ENCODE results near the gene BNIPL. TPM values are rescaled to one million over a fixed set of nuclear protein-coding genes. Genes with fewer than 3 reads are reported as not detected.

Gene BNIPL
- total and polyA plus RNA-seq, 2 of the 13 experiments (the other 11 are each of a cell fraction or from before 2014, with no cell fraction given): 0.40 to 1.1 TPM

DNA sequence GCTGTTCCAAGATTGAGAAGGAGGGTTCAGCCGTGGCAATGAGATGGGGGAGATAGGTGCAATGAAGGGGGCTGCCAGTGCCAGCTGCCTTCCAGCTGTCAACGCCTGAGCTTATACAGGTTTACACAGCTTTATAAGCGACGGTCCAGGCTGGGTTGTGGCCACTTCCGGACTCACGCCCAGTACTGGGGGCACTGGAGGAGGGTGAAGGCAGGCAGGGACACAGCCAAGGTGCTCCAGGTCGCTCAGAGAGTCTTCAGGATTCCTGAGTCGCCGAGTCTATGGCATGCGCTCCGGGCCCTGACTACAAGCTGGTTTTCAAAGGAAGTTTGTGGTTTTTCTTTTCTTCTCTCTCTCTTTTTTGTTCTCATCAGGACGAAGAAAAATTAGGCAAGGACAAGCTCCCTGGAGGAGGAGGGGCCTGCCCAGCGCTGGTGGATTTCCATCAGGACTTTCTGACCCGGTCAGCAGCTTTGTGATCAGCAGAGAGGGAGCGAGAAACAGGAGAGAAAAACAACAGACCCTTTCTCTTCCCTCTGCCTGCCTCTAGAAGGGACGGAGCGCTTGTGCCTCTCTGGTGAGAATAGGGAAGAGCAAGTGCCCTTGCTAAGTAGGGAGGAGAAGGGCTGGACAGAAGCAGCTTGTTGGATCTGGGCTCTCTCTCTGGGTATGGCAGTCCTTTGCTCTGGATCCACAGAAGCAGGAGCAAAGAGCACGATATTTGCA lies 29.9 kb upstream of the BNIPL start, which contains the start of gene MINDY1 (continued):
- TF ChIP-seq, protein P1, sequence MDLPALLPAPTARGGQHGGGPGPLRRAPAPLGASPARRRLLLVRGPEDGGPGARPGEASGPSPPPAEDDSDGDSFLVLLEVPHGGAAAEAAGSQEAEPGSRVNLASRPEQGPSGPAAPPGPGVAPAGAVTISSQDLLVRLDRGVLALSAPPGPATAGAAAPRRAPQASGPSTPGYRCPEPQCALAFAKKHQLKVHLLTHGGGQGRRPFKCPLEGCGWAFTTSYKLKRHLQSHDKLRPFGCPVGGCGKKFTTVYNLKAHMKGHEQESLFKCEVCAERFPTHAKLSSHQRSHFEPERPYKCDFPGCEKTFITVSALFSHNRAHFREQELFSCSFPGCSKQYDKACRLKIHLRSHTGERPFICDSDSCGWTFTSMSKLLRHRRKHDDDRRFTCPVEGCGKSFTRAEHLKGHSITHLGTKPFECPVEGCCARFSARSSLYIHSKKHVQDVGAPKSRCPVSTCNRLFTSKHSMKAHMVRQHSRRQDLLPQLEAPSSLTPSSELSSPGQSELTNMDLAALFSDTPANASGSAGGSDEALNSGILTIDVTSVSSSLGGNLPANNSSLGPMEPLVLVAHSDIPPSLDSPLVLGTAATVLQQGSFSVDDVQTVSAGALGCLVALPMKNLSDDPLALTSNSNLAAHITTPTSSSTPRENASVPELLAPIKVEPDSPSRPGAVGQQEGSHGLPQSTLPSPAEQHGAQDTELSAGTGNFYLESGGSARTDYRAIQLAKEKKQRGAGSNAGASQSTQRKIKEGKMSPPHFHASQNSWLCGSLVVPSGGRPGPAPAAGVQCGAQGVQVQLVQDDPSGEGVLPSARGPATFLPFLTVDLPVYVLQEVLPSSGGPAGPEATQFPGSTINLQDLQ (CRISPR knock-in tag; IDR thresholded peaks at IDR 0.05): no peak
- no peak for TF ChIP-seq RARG (CRISPR knock-in tag; IDR thresholded peaks at IDR 0.05; ENCODE audit: low read depth)
- TF ChIP-seq EZH2 (conservative IDR thresholded peaks at IDR 0.05; ENCODE audit: low read depth, low read length): no peak
- TF ChIP-seq, protein P2, sequence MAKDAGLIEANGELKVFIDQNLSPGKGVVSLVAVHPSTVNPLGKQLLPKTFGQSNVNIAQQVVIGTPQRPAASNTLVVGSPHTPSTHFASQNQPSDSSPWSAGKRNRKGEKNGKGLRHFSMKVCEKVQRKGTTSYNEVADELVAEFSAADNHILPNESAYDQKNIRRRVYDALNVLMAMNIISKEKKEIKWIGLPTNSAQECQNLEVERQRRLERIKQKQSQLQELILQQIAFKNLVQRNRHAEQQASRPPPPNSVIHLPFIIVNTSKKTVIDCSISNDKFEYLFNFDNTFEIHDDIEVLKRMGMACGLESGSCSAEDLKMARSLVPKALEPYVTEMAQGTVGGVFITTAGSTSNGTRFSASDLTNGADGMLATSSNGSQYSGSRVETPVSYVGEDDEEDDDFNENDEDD (CRISPR knock-in tag; IDR thresholded peaks at IDR 0.05; ENCODE audit: borderline replicate concordance): no peak
- peak; percentile 41 for TF ChIP-seq ZNF292 (CRISPR knock-in tag; IDR thresholded peaks at IDR 0.05; ENCODE audit: borderline replicate concordance, low read depth)
- no peak for TF ChIP-seq TIGD3 (CRISPR knock-in tag; IDR thresholded peaks at IDR 0.05; ENCODE audit: borderline replicate concordance)
- no peak for TF ChIP-seq FOXM1 (CRISPR knock-in tag; IDR thresholded peaks at IDR 0.05)
- no peak for TF ChIP-seq FOXO1 (CRISPR knock-in tag; IDR thresholded peaks at IDR 0.05)
- no peak for TF ChIP-seq ZNF496 (CRISPR knock-in tag; IDR thresholded peaks at IDR 0.05; ENCODE audit: insufficient replicate concordance)
- TF ChIP-seq, protein P3, sequence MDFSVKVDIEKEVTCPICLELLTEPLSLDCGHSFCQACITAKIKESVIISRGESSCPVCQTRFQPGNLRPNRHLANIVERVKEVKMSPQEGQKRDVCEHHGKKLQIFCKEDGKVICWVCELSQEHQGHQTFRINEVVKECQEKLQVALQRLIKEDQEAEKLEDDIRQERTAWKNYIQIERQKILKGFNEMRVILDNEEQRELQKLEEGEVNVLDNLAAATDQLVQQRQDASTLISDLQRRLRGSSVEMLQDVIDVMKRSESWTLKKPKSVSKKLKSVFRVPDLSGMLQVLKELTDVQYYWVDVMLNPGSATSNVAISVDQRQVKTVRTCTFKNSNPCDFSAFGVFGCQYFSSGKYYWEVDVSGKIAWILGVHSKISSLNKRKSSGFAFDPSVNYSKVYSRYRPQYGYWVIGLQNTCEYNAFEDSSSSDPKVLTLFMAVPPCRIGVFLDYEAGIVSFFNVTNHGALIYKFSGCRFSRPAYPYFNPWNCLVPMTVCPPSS (IDR thresholded peaks at IDR 0.05): no peak
- TF ChIP-seq KAT2B (IDR thresholded peaks at IDR 0.05; ENCODE audit: borderline replicate concordance, low read depth, low read length): no peak
- TF ChIP-seq ZNF251 (CRISPR knock-in tag; IDR thresholded peaks at IDR 0.05): no peak
- TF ChIP-seq, protein P4, sequence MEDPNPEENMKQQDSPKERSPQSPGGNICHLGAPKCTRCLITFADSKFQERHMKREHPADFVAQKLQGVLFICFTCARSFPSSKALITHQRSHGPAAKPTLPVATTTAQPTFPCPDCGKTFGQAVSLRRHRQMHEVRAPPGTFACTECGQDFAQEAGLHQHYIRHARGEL (CRISPR knock-in tag; IDR thresholded peaks at IDR 0.05): no peak
- no peak; the same call in 1 of the 2 replicates for TF ChIP-seq ZSCAN9 (CRISPR knock-in tag; IDR thresholded peaks at IDR 0.05; ENCODE audit: borderline replicate concordance)
- TF ChIP-seq FOXP1 (IDR thresholded peaks at IDR 0.05): no peak
- peak; percentile 39; the same call in 1 of the 2 replicates for TF ChIP-seq FOXP1 (CRISPR knock-in tag; IDR thresholded peaks at IDR 0.05)
- TF ChIP-seq, protein P5, sequence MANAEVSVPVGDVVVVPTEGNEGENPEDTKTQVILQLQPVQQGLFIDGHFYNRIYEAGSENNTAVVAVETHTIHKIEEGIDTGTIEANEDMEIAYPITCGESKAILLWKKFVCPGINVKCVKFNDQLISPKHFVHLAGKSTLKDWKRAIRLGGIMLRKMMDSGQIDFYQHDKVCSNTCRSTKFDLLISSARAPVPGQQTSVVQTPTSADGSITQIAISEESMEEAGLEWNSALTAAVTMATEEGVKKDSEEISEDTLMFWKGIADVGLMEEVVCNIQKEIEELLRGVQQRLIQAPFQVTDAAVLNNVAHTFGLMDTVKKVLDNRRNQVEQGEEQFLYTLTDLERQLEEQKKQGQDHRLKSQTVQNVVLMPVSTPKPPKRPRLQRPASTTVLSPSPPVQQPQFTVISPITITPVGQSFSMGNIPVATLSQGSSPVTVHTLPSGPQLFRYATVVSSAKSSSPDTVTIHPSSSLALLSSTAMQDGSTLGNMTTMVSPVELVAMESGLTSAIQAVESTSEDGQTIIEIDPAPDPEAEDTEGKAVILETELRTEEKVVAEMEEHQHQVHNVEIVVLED (CRISPR knock-in tag; IDR thresholded peaks at IDR 0.05; ENCODE audit: borderline replicate concordance): no peak
- TF ChIP-seq, protein P6, sequence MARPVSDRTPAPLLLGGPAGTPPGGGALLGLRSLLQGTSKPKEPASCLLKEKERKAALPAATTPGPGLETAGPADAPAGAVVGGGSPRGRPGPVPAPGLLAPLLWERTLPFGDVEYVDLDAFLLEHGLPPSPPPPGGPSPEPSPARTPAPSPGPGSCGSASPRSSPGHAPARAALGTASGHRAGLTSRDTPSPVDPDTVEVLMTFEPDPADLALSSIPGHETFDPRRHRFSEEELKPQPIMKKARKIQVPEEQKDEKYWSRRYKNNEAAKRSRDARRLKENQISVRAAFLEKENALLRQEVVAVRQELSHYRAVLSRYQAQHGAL (CRISPR knock-in tag; IDR thresholded peaks at IDR 0.05; ENCODE audit: not compliant biosample characterization): no peak
- TF ChIP-seq NFKB2 (CRISPR knock-in tag; IDR thresholded peaks at IDR 0.05; ENCODE audit: borderline replicate concordance): no peak
- no peak for TF ChIP-seq ZC3H13 (CRISPR knock-in tag; IDR thresholded peaks at IDR 0.05)
- TF ChIP-seq ZFP1 (CRISPR knock-in tag; IDR thresholded peaks at IDR 0.05): peak; percentile 78; the same call in 1 of the 2 replicates
